IMR-90 (cell line): ENCODE results near the gene FBN1. TPM values are rescaled to one million over a fixed set of nuclear protein-coding genes. Genes with fewer than 3 reads are reported as not detected.
A peak's percentile ranks its signal among the peaks of the same experiment; 100 is the strongest.

Source experiments
- ATAC-seq: fragments of 200-7000 bp; cut with Tn5 transposase; 2 replicates; pipeline ENCODE4 v1.9.1; 2020; ENCODE audit warnings: low read depth, mild to moderate bottlenecking, moderate library complexity
- BruUV-seq: library from RNA; stranded (reverse); fragments of 400-500 nt; replicated peaks from 2 replicates; lab custom pipeline; 2021; lab: Mats Ljungman, UMichigan
- CTCF ChIA-PET: fragments of 300-600 bp; formaldehyde crosslinking; extraction: SDS; loops from one replicate; lab custom pipeline; 2021; ENCODE audit warnings: antibody characterized with exemption; lab: Yijun Ruan, JAX
- POLR2A ChIA-PET: fragments of 300-600 bp; sonication (Branson Sonifier 250); formaldehyde crosslinking; loops from one replicate; lab custom pipeline; 2022; ENCODE audit warnings: antibody characterized with exemption; ENCODE audit not compliant: unreplicated experiment; lab: Charles Lee
- DNase-seq: peaks from one replicate; pipeline ENCODE4 v3.0.0; 2013
- H2AFZ ChIP-seq: replicated peaks from 2 replicates; pipeline ENCODE3; 2013; ENCODE audit warnings: low read length, mild to moderate bottlenecking; ENCODE audit not compliant: poor library complexity
- H2AK5ac ChIP-seq: 2 replicates; pipeline ENCODE4 v1.6.1; 2013; ENCODE audit warnings: low read depth, low read length, inconsistent platforms
- H2AK9ac ChIP-seq: replicated peaks from 2 replicates; pipeline ENCODE3; 2013; ENCODE audit warnings: mild to moderate bottlenecking, low read depth, low read length, moderate library complexity; ENCODE audit not compliant: poor library complexity
- H2BK120ac ChIP-seq: 2 replicates; pipeline ENCODE4 v1.6.1; 2013; ENCODE audit warnings: low read depth, low read length, inconsistent platforms
- H2BK15ac ChIP-seq: 3 replicates; pipeline ENCODE4 v1.6.1; 2013; ENCODE audit warnings: low read depth, low read length, inconsistent platforms
- H2BK20ac ChIP-seq: 2 replicates; pipeline ENCODE4 v1.6.1; 2013; ENCODE audit warnings: low read depth, mild to moderate bottlenecking, inconsistent platforms, low read length, moderate library complexity
- H2BK5ac ChIP-seq: 2 replicates; pipeline ENCODE4 v1.6.1; 2013; ENCODE audit warnings: mild to moderate bottlenecking, low read depth, low read length, inconsistent platforms; ENCODE audit not compliant: poor library complexity, severe bottlenecking
- H3K14ac ChIP-seq: replicated peaks from 2 replicates; pipeline ENCODE4 v1.6.1; 2013; ENCODE audit warnings: low read depth, low read length, inconsistent platforms
- H3K18ac ChIP-seq: 2 replicates; pipeline ENCODE4 v1.6.1; 2013; ENCODE audit warnings: low read depth, low read length, control low read depth
- H3K23ac ChIP-seq: 2 replicates; pipeline ENCODE4 v1.6.1; 2013; ENCODE audit warnings: low read depth, low read length, inconsistent platforms
- H3K27ac ChIP-seq: 2 replicates; pipeline ENCODE4 v1.5.1; 2013; ENCODE audit warnings: mild to moderate bottlenecking, control low read depth, low read length; ENCODE audit not compliant: insufficient read depth
- H3K27me3 ChIP-seq: 2 replicates; pipeline ENCODE4 v1.6.1; 2013; ENCODE audit warnings: low read length; ENCODE audit not compliant: control insufficient read depth, insufficient read depth
- H3K36me3 ChIP-seq: 2 replicates; pipeline ENCODE4 v1.6.1; 2013; ENCODE audit warnings: low read length, mixed read lengths; ENCODE audit not compliant: control insufficient read depth, insufficient read depth
- H3K4ac ChIP-seq: 2 replicates; pipeline ENCODE4 v1.6.1; 2013; ENCODE audit warnings: low read depth, low read length, inconsistent platforms
- H3K4me1 ChIP-seq: 2 replicates; pipeline ENCODE4 v1.6.1; 2013; ENCODE audit warnings: low read length, mixed read lengths; ENCODE audit not compliant: control insufficient read depth, insufficient read depth
- H3K4me2 ChIP-seq: 2 replicates; pipeline ENCODE4 v1.6.1; 2013; ENCODE audit warnings: low read depth, mild to moderate bottlenecking, control low read depth, low read length, moderate library complexity
- H3K4me3 ChIP-seq: 2 replicates; pipeline ENCODE4 v1.5.1; 2013; ENCODE audit warnings: low read depth, mild to moderate bottlenecking, control low read depth, low read length, moderate library complexity; ENCODE audit not compliant: insufficient read depth
- H3K56ac ChIP-seq: 2 replicates; pipeline ENCODE4 v1.6.1; 2013; ENCODE audit warnings: low read length, inconsistent platforms; ENCODE audit not compliant: insufficient read depth; ENCODE audit errors: extremely low read depth
- H3K79me1 ChIP-seq, 2 experiments: 2 replicates each; pipeline ENCODE4 v1.6.1; 2013; ENCODE audit warnings: low read length in 2 of 2, inconsistent platforms in 1 of 2, low read depth in 1 of 2
- H3K9ac ChIP-seq: 2 replicates; pipeline ENCODE4 v1.6.1; 2013; ENCODE audit warnings: low read depth, low read length, control low read depth
- H3K9me1 ChIP-seq: 2 replicates; pipeline ENCODE4 v1.6.1; 2013; ENCODE audit warnings: low read length, inconsistent platforms; ENCODE audit not compliant: insufficient read depth
- H3K9me3 ChIP-seq: 2 replicates; pipeline ENCODE4 v1.6.1; 2013; ENCODE audit warnings: low read length; ENCODE audit not compliant: control insufficient read depth, insufficient read depth
- H4K20me1 ChIP-seq: 2 replicates; pipeline ENCODE4 v1.6.1; 2013; ENCODE audit warnings: low read length, inconsistent platforms; ENCODE audit not compliant: insufficient read depth
- H4K5ac ChIP-seq: 2 replicates; pipeline ENCODE4 v1.6.1; 2013; ENCODE audit warnings: mild to moderate bottlenecking, low read depth, low read length, control low read depth
- H4K8ac ChIP-seq, 2 experiments: 2 replicates each; pipeline ENCODE4 v1.6.1; 2013; ENCODE audit warnings: low read depth in 2 of 2, low read length in 2 of 2, control low read depth in 1 of 2, inconsistent platforms in 1 of 2
- H4K91ac ChIP-seq: 2 replicates; pipeline ENCODE4 v1.6.1; 2013; ENCODE audit warnings: low read depth, low read length, inconsistent platforms; ENCODE audit not compliant: insufficient read depth
- CEBPB ChIP-seq: IDR thresholded peaks from 2 replicates; pipeline ENCODE4 v1.6.1; 2012; ENCODE audit warnings: low read depth, low read length, improper control_type of control experiment
- ELK1 ChIP-seq: fragments of 150-350 bp; IDR thresholded peaks from 2 replicates; pipeline ENCODE4 v1.6.1; 2016; ENCODE audit warnings: low read depth, mild to moderate bottlenecking, low read length, moderate library complexity, borderline replicate concordance
- FOS ChIP-seq: fragments of 150-350 bp; IDR thresholded peaks from 2 replicates; pipeline ENCODE4 v1.6.1; 2016; ENCODE audit warnings: low read depth, low read length
- NFE2L2 ChIP-seq: fragments of 150-350 bp; IDR thresholded peaks from 2 replicates; pipeline ENCODE4 v1.6.1; 2016; ENCODE audit warnings: low read depth, mild to moderate bottlenecking, low read length
- RAD21 ChIP-seq: IDR thresholded peaks from 2 replicates; pipeline ENCODE4 v1.6.1; 2012; ENCODE audit warnings: low read length, improper control_type of control experiment
- RCOR1 ChIP-seq: IDR thresholded peaks from 2 replicates; pipeline ENCODE4 v1.6.1; 2012; ENCODE audit warnings: mild to moderate bottlenecking, low read length, improper control_type of control experiment; ENCODE audit not compliant: insufficient replicate concordance
- WGBS, 2 experiments: methylation state at CpG; one replicate each; pipeline versions ENCODE4 v1.1.5 to v1.1.7; 2013; ENCODE audit warnings: missing lambda C conversion rate in 2 of 2; ENCODE audit not compliant: insufficient read length in 1 of 2; ENCODE audit errors: extremely low coverage in 2 of 2; 5-methylcytosine and 5-hydroxymethylcytosine counted together
- dilution Hi-C: fragments of 300-500 bp; cut with HindIII; formaldehyde crosslinking; loops from one replicate; pipeline ENCODE4 v1.14.3; 2018; ENCODE audit warnings: low sequenced_read_pairs; ENCODE audit not compliant: unreplicated experiment
- in situ Hi-C: fragments of 300-500 bp; cut with MboI; formaldehyde crosslinking; loops from 3 replicates; pipeline ENCODE4 v1.14.3; 2019; ENCODE audit warnings: low sequenced_read_pairs, inconsistent platforms, mixed read lengths
- intact Hi-C: fragments of 100-400 bp; cut with micrococcal nuclease; formaldehyde crosslinking; loops from 2 replicates; pipeline ENCODE4 v1.10.0; 2022
- polyA plus RNA-seq, 3 experiments: library from polyadenylated mRNA; depleted of rRNA; stranded (reverse); fragments of >200 nt; gene quantifications; 2 replicates each; pipeline ENCODE4 v1.2.3, GENCODE V29; 2012; ENCODE audit warnings: low replicate concordance in 1 of 3
- total RNA-seq: library from RNA; depleted of rRNA; stranded (reverse); fragments of >200 nt; gene quantifications from 2 replicates; pipeline ENCODE4 v1.2.3, GENCODE V29; 2012

Gene FBN1
- total and polyA plus RNA-seq, 2 of the 4 experiments (the other 2 are of a cell fraction) = 134 to 283 TPM

GRCh38 chr15:48427479-48427878, 218.0 kb downstream of the FBN1 start:
- Histone ChIP-seq H3K36me3 (peaks cover 55% of the 10 kb centered on the region), H3K4ac (peak overlapping the region; percentile 72), H2BK120ac (peak overlapping the region; percentile 88), H3K79me1 (peaks cover 13 to 46% of the 10 kb centered on the region in 2 experiments), H3K56ac (peak overlapping the region; percentile 58; the same call in 1 of the 2 replicates), H3K9ac (no peak overlapping the region), H4K5ac (no peak overlapping the region), H3K4me1 (peaks cover 15% of the 10 kb centered on the region), H3K18ac (peak overlapping the region; percentile 30), H4K8ac (peak overlapping the region; percentile 3 to 77; a peak in 3 of 4 replicates), H3K4me3 (no peak overlapping the region), H4K91ac (peak overlapping the region; percentile 75), H4K20me1 (no peaks in the 10 kb centered on the region), H2AK9ac (no peak overlapping the region), H3K23ac (peak overlapping the region; percentile 74; the same call in 1 of the 2 replicates), H3K14ac (peak overlapping the region; percentile 63), H2AFZ (no peak overlapping the region), H2BK15ac (peak overlapping the region; percentile 63; the same call in 2 of the 3 replicates), H3K27ac (peak overlapping the region; percentile 59), H3K4me2 (no peak overlapping the region), H3K9me3 (no peaks in the 10 kb centered on the region), H2BK5ac (peak overlapping the region; percentile 53), H2AK5ac (peak overlapping the region; percentile 59; the same call in 1 of the 2 replicates), H2BK20ac (peak overlapping the region; percentile 89), H3K9me1 (peaks cover 13% of the 10 kb centered on the region), H3K27me3 (no peaks in the 10 kb centered on the region)
- DNase-seq (no peak), ATAC-seq (no peak)
- no peak for TF ChIP-seq NFE2L2
- no peak for TF ChIP-seq FOS
- TF ChIP-seq ELK1 = no peak
- TF ChIP-seq CEBPB = no peak
- no peak for TF ChIP-seq RAD21
- TF ChIP-seq RCOR1 = no peak
- in situ Hi-C loops (no loop called here), dilution Hi-C loops (no loop called here), intact Hi-C loops (loop anchor here (10.0 kb wide), 1 partner anchor 217 kb away; the partner anchor contains the start of gene FBN1)
- no CpG with 5 or more reads among the region's 6 CpGs for WGBS, 2 experiments
- TSS peak; percentile 67 for BruUV-seq
- ChIA-PET POLR2A (no interaction called here), CTCF (interaction anchor here (1.5 to 2.8 kb wide), 2 partner anchors 12 to 69 kb away, joined by 4 to 11 read pairs; no protein-coding TSS in a partner anchor)
